Measurements from ENCODE around the gene ZBTB3.

ZBTB3 gene

GRCh38 chr11:62753736-62754603 lies at the start of gene ZBTB3:
Gene ZBTB3, minus strand, starts transcription at chr11:62754160. Its CDS starts 496 bp downstream, at chr11:62753664.
- H3K4me1 ChIP-seq (ENCODE audit: insufficient read depth, low read length) = peaks cover under 1% of the 10 kb centered on the region
- peaks cover 15% of the 10 kb centered on the region for H3K36me3 ChIP-seq (ENCODE audit: insufficient read depth, low read length)
- H3K9ac ChIP-seq (ENCODE audit: low read depth, low read length) = peak within 1 kb of the TSS; percentile 74
- no peaks in the 10 kb centered on the region for H3K9me3 ChIP-seq (ENCODE audit: control insufficient read depth, insufficient read depth, low read length)

GRCh38 chr11:62801071-62801470 lies 47.1 kb upstream of the ZBTB3 start:
- H3K9ac ChIP-seq (ENCODE audit: low read depth, low read length) = no peak overlapping the region
- H3K36me3 ChIP-seq (ENCODE audit: insufficient read depth, low read length) = peaks cover 26% of the 10 kb centered on the region
- H3K4me1 ChIP-seq (ENCODE audit: insufficient read depth, low read length) = peaks cover 7% of the 10 kb centered on the region; the same call in 1 of the 2 replicates
- H3K9me3 ChIP-seq (ENCODE audit: control insufficient read depth, insufficient read depth, low read length) = no peaks in the 10 kb centered on the region

GRCh38 chr11:62799486-62799885 lies 45.5 kb upstream of the ZBTB3 start:
- no peak overlapping the region for H3K9ac ChIP-seq (ENCODE audit: low read depth, low read length)
- H3K4me1 ChIP-seq (ENCODE audit: insufficient read depth, low read length) = peaks cover 7% of the 10 kb centered on the region; the same call in 1 of the 2 replicates
- H3K9me3 ChIP-seq (ENCODE audit: control insufficient read depth, insufficient read depth, low read length) = no peaks in the 10 kb centered on the region
- peaks cover 28% of the 10 kb centered on the region for H3K36me3 ChIP-seq (ENCODE audit: insufficient read depth, low read length)

GRCh38 chr11:62796281-62796680 lies 42.3 kb upstream of the ZBTB3 start:
- H3K36me3 ChIP-seq (ENCODE audit: insufficient read depth, low read length) = peaks cover 23% of the 10 kb centered on the region

DNA sequence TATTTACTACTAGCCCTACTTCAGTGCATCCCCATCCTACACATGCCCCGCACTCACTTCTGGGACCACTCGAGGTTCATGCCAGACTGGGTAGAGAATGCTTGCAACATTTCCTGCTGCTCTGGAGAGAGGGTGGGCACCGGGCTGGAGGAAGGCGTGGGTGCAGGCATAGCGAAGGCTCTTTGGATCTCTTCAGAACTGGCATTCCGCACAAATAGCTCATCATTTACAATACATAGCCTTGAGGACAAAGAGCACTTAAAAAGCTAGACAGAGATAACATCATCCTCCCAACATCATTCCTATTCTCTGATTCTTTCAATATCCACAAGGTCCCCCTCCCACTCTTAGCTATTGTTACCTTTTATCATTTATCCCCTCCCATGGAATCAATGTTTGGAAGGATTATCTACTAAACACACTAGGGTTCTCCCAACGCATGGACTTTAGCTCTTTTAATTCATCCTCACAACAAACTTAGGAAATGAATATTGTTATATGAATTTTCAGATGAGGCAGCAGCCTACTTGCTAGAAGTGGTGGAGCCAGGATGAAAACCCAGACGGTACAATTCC lies 40.3 kb upstream of the ZBTB3 start:
- Histone ChIP-seq H3K9ac (ENCODE audit: low read depth, low read length) (no peak overlapping the region), H3K9me3 (ENCODE audit: control insufficient read depth, insufficient read depth, low read length) (no peaks in the 10 kb centered on the region), H3K36me3 (ENCODE audit: insufficient read depth, low read length) (peaks cover 13% of the 10 kb centered on the region), H3K4me1 (ENCODE audit: insufficient read depth, low read length) (peaks cover 5% of the 10 kb centered on the region; the same call in 1 of the 2 replicates)

More at GRCh38 chr11:62796281-62796680, 42.3 kb upstream of the ZBTB3 start:
- Histone ChIP-seq H3K9me3 (ENCODE audit: control insufficient read depth, insufficient read depth, low read length) (no peaks in the 10 kb centered on the region), H3K9ac (ENCODE audit: low read depth, low read length) (no peak overlapping the region), H3K4me1 (ENCODE audit: insufficient read depth, low read length) (peaks cover 5% of the 10 kb centered on the region; the same call in 1 of the 2 replicates)

- H3K4me1 ChIP-seq (ENCODE audit: insufficient read depth, low read length) = peaks cover 5% of the 10 kb centered on the region
- no peaks in the 10 kb centered on the region for H3K9me3 ChIP-seq (ENCODE audit: control insufficient read depth, insufficient read depth, low read length)
- peak overlapping the region; percentile 98 for H3K9ac ChIP-seq (ENCODE audit: low read depth, low read length)
- H3K36me3 ChIP-seq (ENCODE audit: insufficient read depth, low read length) = peaks cover 7% of the 10 kb centered on the region
These were observed 38.2 kb upstream of the ZBTB3 start for GRCh38 chr11:62792202-62792575.

- Histone ChIP-seq H3K36me3 (ENCODE audit: insufficient read depth, low read length) (peaks cover 3% of the 10 kb centered on the region), H3K9ac (ENCODE audit: low read depth, low read length) (peak within 1 kb of the TSS; percentile 98), H3K9me3 (ENCODE audit: control insufficient read depth, insufficient read depth, low read length) (no peaks in the 10 kb centered on the region), H3K4me1 (ENCODE audit: insufficient read depth, low read length) (peaks cover 5% of the 10 kb centered on the region)
These were observed 37.7 kb upstream of the ZBTB3 start, which contains the start of gene TMEM223 for GRCh38 chr11:62791501-62792201. Gene TMEM223, minus strand, starts transcription at chr11:62792006. Its CDS starts 12 bp downstream, at chr11:62791994.

DNA sequence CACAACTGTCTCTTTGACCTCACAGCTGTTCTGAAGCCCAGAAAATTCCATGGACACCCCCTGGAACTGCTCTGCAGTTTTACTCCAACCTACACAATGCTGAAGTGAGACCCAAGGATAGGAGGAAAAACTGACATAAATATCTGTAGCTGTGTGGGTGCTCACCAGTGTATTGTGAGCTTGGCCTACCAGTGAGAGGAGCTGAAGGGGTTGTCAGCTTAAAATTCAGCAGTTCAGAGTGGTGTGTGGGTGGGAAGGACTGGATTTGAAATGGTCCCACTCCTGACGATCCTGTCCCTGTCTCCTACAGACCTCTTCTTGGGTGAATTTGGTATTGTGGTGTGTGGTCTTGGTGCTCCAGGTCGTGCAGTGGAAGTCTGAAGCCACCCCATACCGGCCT lies 35.6 kb upstream of the ZBTB3 start:
- Histone ChIP-seq H3K4me1 (ENCODE audit: insufficient read depth, low read length) (peaks cover 5% of the 10 kb centered on the region), H3K9ac (ENCODE audit: low read depth, low read length) (no peak overlapping the region), H3K36me3 (ENCODE audit: insufficient read depth, low read length) (no peaks in the 10 kb centered on the region; the same call in none of the 2 replicates), H3K9me3 (ENCODE audit: control insufficient read depth, insufficient read depth, low read length) (no peaks in the 10 kb centered on the region)

GRCh38 chr11:62788991-62789390 lies 35.0 kb upstream of the ZBTB3 start:
- Histone ChIP-seq H3K36me3 (ENCODE audit: insufficient read depth, low read length) (no peaks in the 10 kb centered on the region; the same call in none of the 2 replicates), H3K4me1 (ENCODE audit: insufficient read depth, low read length) (peaks cover 5% of the 10 kb centered on the region), H3K9ac (ENCODE audit: low read depth, low read length) (no peak overlapping the region), H3K9me3 (ENCODE audit: control insufficient read depth, insufficient read depth, low read length) (no peaks in the 10 kb centered on the region)

DNA sequence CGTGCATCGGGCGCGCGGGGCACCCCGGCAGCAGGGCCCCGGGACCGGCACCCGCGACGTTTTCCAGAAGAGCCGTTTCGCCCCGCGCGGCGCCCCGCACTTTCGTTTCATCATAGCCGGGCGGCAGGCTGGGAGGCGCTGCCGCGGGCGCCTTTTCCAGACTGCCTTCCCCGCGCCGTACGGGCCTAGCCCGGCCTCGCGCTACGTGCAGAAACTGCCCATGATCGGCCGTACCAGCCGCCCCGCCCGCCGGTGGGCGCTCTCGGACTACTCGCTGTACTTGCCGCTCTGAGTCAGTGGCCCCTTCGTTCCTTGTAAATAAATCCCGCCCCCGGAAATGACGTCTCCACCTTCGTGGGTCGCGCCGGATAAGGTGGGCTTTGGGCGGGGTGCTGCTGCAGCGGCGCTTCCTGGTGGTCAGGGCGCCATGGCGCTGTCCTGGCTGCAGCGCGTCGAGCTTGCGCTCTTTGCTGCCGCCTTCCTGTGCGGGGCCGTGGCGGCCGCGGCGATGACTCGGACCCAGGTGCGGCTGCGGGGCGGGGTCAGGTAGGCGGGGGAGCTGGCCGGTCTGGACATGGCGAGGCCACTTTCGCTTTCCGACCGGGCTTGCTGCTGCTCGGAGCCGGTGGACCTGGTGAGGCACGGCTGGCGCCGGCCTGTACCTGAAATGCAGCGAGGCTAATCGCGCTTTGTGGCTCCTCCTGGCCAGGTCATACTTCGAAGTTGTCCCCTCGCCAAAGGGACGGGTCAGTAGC lies 33.2 kb upstream of the ZBTB3 start, which contains the start of gene TMEM179B:
TMEM179B (plus strand) TSS at position 398 of the 755 bp plus-strand sequence; CDS start at position 428, 30 bp downstream.
- H3K36me3 ChIP-seq (ENCODE audit: insufficient read depth, low read length) = no peaks in the 10 kb centered on the region; the same call in 1 of the 2 replicates

GRCh38 chr11:62786318-62787004 lies 32.5 kb upstream of the ZBTB3 start:
- Histone ChIP-seq H3K9me3 (ENCODE audit: control insufficient read depth, insufficient read depth, low read length) (no peaks in the 10 kb centered on the region), H3K36me3 (ENCODE audit: insufficient read depth, low read length) (no peaks in the 10 kb centered on the region; the same call in 1 of the 2 replicates), H3K4me1 (ENCODE audit: insufficient read depth, low read length) (no peaks in the 10 kb centered on the region; the same call in 1 of the 2 replicates), H3K9ac (ENCODE audit: low read depth, low read length) (peak overlapping the region; percentile 91)

More for the DNA sequence above, 33.2 kb upstream of the ZBTB3 start, which contains the start of gene TMEM179B:
- Histone ChIP-seq H3K9me3 (ENCODE audit: control insufficient read depth, insufficient read depth, low read length) (no peaks in the 10 kb centered on the region), H3K9ac (ENCODE audit: low read depth, low read length) (peak within 1 kb of the TSS; percentile 91), H3K4me1 (ENCODE audit: insufficient read depth, low read length) (peaks cover under 1% of the 10 kb centered on the region)

DNA sequence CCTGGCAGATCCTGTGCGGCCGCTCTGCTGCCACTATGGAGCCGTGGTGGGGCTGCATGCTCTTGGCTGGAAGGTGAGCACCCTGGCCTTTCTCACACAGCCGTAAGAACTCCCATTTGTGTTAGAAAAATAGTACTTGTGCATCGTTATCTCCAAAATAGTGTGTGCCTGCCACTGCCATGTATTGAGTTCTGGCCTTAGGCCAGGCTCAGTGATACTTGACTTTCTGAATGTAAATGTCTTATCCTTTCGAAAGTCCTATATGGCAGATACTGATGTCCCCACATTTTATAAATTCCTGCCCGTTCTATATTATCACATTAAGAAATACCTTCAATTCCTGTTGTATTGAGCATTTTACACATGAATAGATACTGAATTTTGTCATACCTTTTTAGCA lies 28.8 kb upstream of the ZBTB3 start:
- Histone ChIP-seq H3K36me3 (ENCODE audit: insufficient read depth, low read length) (peaks cover 3% of the 10 kb centered on the region; the same call in 1 of the 2 replicates), H3K9me3 (ENCODE audit: control insufficient read depth, insufficient read depth, low read length) (no peaks in the 10 kb centered on the region), H3K4me1 (ENCODE audit: insufficient read depth, low read length) (no peaks in the 10 kb centered on the region), H3K9ac (ENCODE audit: low read depth, low read length) (no peak overlapping the region)

GRCh38 chr11:62778441-62778840 lies 24.5 kb upstream of the ZBTB3 start:
- Histone ChIP-seq H3K9me3 (ENCODE audit: control insufficient read depth, insufficient read depth, low read length) (no peaks in the 10 kb centered on the region), H3K4me1 (ENCODE audit: insufficient read depth, low read length) (no peaks in the 10 kb centered on the region), H3K36me3 (ENCODE audit: insufficient read depth, low read length) (peaks cover 9% of the 10 kb centered on the region; the same call in 1 of the 2 replicates), H3K9ac (ENCODE audit: low read depth, low read length) (no peak overlapping the region)

Data from ES-I3 (cell line).